NCI-H1092 treated with DMSO at 0.1 percent for 48 hours (cell line): ENCODE results near the gene FLNB.

Experiments used
- DNase-seq: peaks from one replicate; lab custom pipeline; 2025; lab: John Stamatoyannopoulos, UW

The FLNB gene

GRCh38 chr3:58106061-58106460 is 97.8 kb downstream of the FLNB start:
- DNase-seq, result no peak

- no peak for DNase-seq
Measured at GRCh38 chr3:58106640-58107039, 98.4 kb downstream of the FLNB start.

GRCh38 chr3:58107597-58107996 is 99.4 kb downstream of the FLNB start:
- DNase-seq, result no peak

- no peak for DNase-seq
Measured at GRCh38 chr3:58109752-58110151, 101.5 kb downstream of the FLNB start.

- DNase-seq, result no peak
Measured at GRCh38 chr3:58111513-58112184, 103.4 kb downstream of the FLNB start.

- DNase-seq, result no peak
Measured at GRCh38 chr3:58112185-58112535, 103.9 kb downstream of the FLNB start.

- no peak for DNase-seq
Measured at GRCh38 chr3:58115175-58115574, 107.0 kb downstream of the FLNB start.

- DNase-seq, result no peak
Measured at GRCh38 chr3:58116161-58116955, 108.1 kb downstream of the FLNB start.

GRCh38 chr3:58116985-58117384 is 108.8 kb downstream of the FLNB start:
- no peak for DNase-seq

GRCh38 chr3:58117561-58118181 is 109.4 kb downstream of the FLNB start:
- DNase-seq, result no peak

- no peak for DNase-seq
Measured at GRCh38 chr3:58119186-58119585, 111.0 kb downstream of the FLNB start.

- DNase-seq, result no peak
Measured at GRCh38 chr3:58120075-58120812, 112.0 kb downstream of the FLNB start.

GRCh38 chr3:58121183-58121582 is 113.0 kb downstream of the FLNB start:
- DNase-seq, result no peak

- DNase-seq, result no peak
Measured at GRCh38 chr3:58122936-58123700, 114.9 kb downstream of the FLNB start.

GRCh38 chr3:58124387-58124786 is 116.2 kb downstream of the FLNB start:
- no peak for DNase-seq

- DNase-seq, result no peak
Measured at GRCh38 chr3:58129041-58129770, 121.0 kb downstream of the FLNB start.

- no peak for DNase-seq
Measured at GRCh38 chr3:58130591-58130990, 122.4 kb downstream of the FLNB start.

GRCh38 chr3:58131101-58131825 is 123.0 kb downstream of the FLNB start:
- DNase-seq, result no peak

GRCh38 chr3:58132850-58133249 is 124.6 kb downstream of the FLNB start:
- no peak for DNase-seq

GRCh38 chr3:58134468-58134867 is 126.2 kb downstream of the FLNB start:
- no peak for DNase-seq
